HL-60 (cell line): Measurements from ENCODE around the gene PSMG1.

Source experiments
- POLR2AphosphoS5 ChIP-seq: IDR thresholded peaks from 2 replicates; pipeline ENCODE4 v1.6.1; 2012; ENCODE audit warnings: low read depth
- TF ChIP-seq, protein P1 (sequence below): IDR thresholded peaks from one replicate; pipeline ENCODE4 v1.5.1; 2011; ENCODE audit warnings: low read length, control low read depth, inconsistent platforms; ENCODE audit not compliant: insufficient read depth

GRCh38 chr21:39134288-39134810, 48.9 kb downstream of the PSMG1 start:
- TF ChIP-seq, protein P1, sequence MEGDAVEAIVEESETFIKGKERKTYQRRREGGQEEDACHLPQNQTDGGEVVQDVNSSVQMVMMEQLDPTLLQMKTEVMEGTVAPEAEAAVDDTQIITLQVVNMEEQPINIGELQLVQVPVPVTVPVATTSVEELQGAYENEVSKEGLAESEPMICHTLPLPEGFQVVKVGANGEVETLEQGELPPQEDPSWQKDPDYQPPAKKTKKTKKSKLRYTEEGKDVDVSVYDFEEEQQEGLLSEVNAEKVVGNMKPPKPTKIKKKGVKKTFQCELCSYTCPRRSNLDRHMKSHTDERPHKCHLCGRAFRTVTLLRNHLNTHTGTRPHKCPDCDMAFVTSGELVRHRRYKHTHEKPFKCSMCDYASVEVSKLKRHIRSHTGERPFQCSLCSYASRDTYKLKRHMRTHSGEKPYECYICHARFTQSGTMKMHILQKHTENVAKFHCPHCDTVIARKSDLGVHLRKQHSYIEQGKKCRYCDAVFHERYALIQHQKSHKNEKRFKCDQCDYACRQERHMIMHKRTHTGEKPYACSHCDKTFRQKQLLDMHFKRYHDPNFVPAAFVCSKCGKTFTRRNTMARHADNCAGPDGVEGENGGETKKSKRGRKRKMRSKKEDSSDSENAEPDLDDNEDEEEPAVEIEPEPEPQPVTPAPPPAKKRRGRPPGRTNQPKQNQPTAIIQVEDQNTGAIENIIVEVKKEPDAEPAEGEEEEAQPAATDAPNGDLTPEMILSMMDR = no peak
- no peak for TF ChIP-seq POLR2AphosphoS5
